Liver (tissue), 9 donors: Measurements from ENCODE around the gene RHO. TPM values are rescaled to one million over a fixed set of nuclear protein-coding genes. Genes with fewer than 3 reads are reported as not detected.
"Not testable (repeated sequence)": the region's sequence is repeated elsewhere in the genome, so short reads cannot be mapped to it uniquely, and the experiment has no call there.

Source experiments
- DNase-seq: peaks from one replicate; pipeline ENCODE4 v3.0.0-alpha.2; 2017; ENCODE audit warnings: low spot score
- H3K27ac ChIP-seq, 2 donors: one replicate each; pipeline ENCODE4 v1.7.0; 2013; ENCODE audit warnings: inconsistent platforms in 2 of 2, low read length in 2 of 2, control low read depth in 1 of 2, low read depth in 1 of 2, mild to moderate bottlenecking in 1 of 2
- H3K27me3 ChIP-seq, 4 donors: one replicate each; pipeline versions ENCODE4 v1.6.1 to v1.7.0; 2013; ENCODE audit warnings: low read length in 3 of 4, inconsistent platforms in 1 of 4, mild to moderate bottlenecking in 1 of 4, moderate library complexity in 1 of 4; ENCODE audit not compliant: control insufficient read depth in 4 of 4, insufficient read depth in 4 of 4
- H3K36me3 ChIP-seq, 4 donors: one replicate each; pipeline versions ENCODE4 v1.6.1 to v1.7.0; 2013; ENCODE audit warnings: low read length in 3 of 4, mild to moderate bottlenecking in 3 of 4, low read depth in 1 of 4, moderate library complexity in 1 of 4; ENCODE audit not compliant: control insufficient read depth in 4 of 4, insufficient read depth in 3 of 4
- H3K4me1 ChIP-seq, 4 donors: one replicate each; pipeline versions ENCODE4 v1.6.1 to v1.7.0; 2013; ENCODE audit warnings: low read length in 3 of 4, mild to moderate bottlenecking in 3 of 4, moderate library complexity in 1 of 4; ENCODE audit not compliant: control insufficient read depth in 4 of 4, insufficient read depth in 4 of 4
- H3K4me3 ChIP-seq, 3 donors: one replicate each; pipeline versions ENCODE4 v1.6.1 to v1.7.0; 2013; ENCODE audit warnings: low read length in 3 of 3, control low read depth in 1 of 3, low read depth in 1 of 3, mild to moderate bottlenecking in 1 of 3
- H3K9ac ChIP-seq, 2 donors: one replicate each; pipeline ENCODE4 v1.7.0; 2013; ENCODE audit warnings: low read length in 2 of 2, mild to moderate bottlenecking in 2 of 2, moderate library complexity in 2 of 2, control low read depth in 1 of 2, low read depth in 1 of 2
- H3K9me3 ChIP-seq, 4 donors: one replicate each; pipeline versions ENCODE4 v1.6.1 to v1.7.0; 2013; ENCODE audit warnings: low read length in 3 of 4; ENCODE audit not compliant: control insufficient read depth in 4 of 4
- FOXA2 ChIP-seq: IDR thresholded peaks from 2 replicates; pipeline ENCODE4 v1.6.1; 2016; ENCODE audit warnings: antibody characterized with exemption
- HNF4A ChIP-seq, 2 donors: conservative IDR thresholded peaks; 2 replicates each; pipeline ENCODE4 v1.6.1; 2016; ENCODE audit warnings: antibody characterized with exemption in 2 of 2, mild to moderate bottlenecking in 2 of 2
- JUND ChIP-seq, 2 donors: IDR thresholded peaks; 2 replicates each; pipeline ENCODE4 v1.6.1; 2016; ENCODE audit warnings: antibody characterized with exemption in 2 of 2
- NR2F2 ChIP-seq: IDR thresholded peaks from 2 replicates; pipeline ENCODE4 v1.6.1; 2016; ENCODE audit warnings: antibody characterized with exemption
- RAD21 ChIP-seq, 2 donors: IDR thresholded peaks; 2 replicates each; pipeline ENCODE4 v1.6.1; 2016; ENCODE audit warnings: antibody characterized with exemption in 2 of 2, mild to moderate bottlenecking in 2 of 2
- RXRA ChIP-seq, 2 donors: IDR thresholded peaks; 2 replicates each; pipeline ENCODE4 v1.6.1; 2017 to 2018; ENCODE audit warnings: antibody characterized with exemption in 2 of 2, mild to moderate bottlenecking in 1 of 2
- SP1 ChIP-seq: IDR thresholded peaks from 2 replicates; pipeline ENCODE4 v1.6.1; 2018; ENCODE audit warnings: antibody characterized with exemption, mild to moderate bottlenecking
- YY1 ChIP-seq: IDR thresholded peaks from 2 replicates; pipeline ENCODE4 v1.6.1; 2016; ENCODE audit warnings: antibody characterized with exemption, mild to moderate bottlenecking
- WGBS: extraction: QIAGEN DNeasy Blood & Tissue Kit; methylation state at CpG from one replicate; pipeline ENCODE4 v1.1.7; 2013; 5-methylcytosine and 5-hydroxymethylcytosine counted together
- polyA plus RNA-seq, 2 donors: library from polyadenylated mRNA; stranded (reverse) in 1 of 2; unstranded in 1 of 2; fragments of 200-250 nt in 1 of 2; fragments of >200 nt in 1 of 2; fragmentation: Nextera tagmentation in 1 of 2; extraction: Ambion mirVana in 1 of 2; gene quantifications; one replicate each; pipeline versions ENCODE4 v1.2.1 to v1.2.3, GENCODE V29; 2013 to 2015
- total RNA-seq, 2 donors: library from RNA; depleted of rRNA; stranded (reverse); fragments of >200 nt; gene quantifications; one replicate each; pipeline ENCODE4 v1.2.3, GENCODE V29; 2014
- donor health status: healthy.
- donor health status: healthy.
- donor health status: healthy.
- donor health status: healthy.
- donor health status: healthy.

RHO gene
- total and polyA plus RNA-seq, 4 donors, result not detected

- H3K27me3 ChIP-seq, DNase-seq, H3K36me3 ChIP-seq, H3K9me3 ChIP-seq, H3K9ac ChIP-seq, H3K4me3 ChIP-seq: not testable (repeated sequence)
- Histone ChIP-seq H3K4me1 (peaks cover 4 to 10% (median 8%) of the 10 kb centered on the region in 4 donors), H3K27ac (peak overlapping the region; percentile 17 to 28)
- WGBS, result 83% methylated on average over 5 of the region's 5 CpGs
- TF ChIP-seq RAD21 (IDR thresholded peaks at IDR 0.05), result peak in 1 of 2 donors; percentile 4
Observed at GRCh38 chr3:129494499-129494898, 33.9 kb upstream of the RHO start.

GRCh38 chr3:129495006-129495639 lies 33.3 kb upstream of the RHO start:
- not testable (repeated sequence) for H3K27me3 ChIP-seq, H3K9me3 ChIP-seq, H3K4me3 ChIP-seq, DNase-seq, H3K36me3 ChIP-seq, H3K9ac ChIP-seq
- Histone ChIP-seq H3K27ac (peak overlapping the region; percentile 17 to 28), H3K4me1 (peaks cover 8 to 15% (median 10%) of the 10 kb centered on the region in 4 donors)
- TF ChIP-seq NR2F2, result peak; percentile 87
- WGBS, result 82% methylated on average over 10 of the region's 10 CpGs

GRCh38 chr3:129497876-129498275 lies 30.6 kb upstream of the RHO start:
- WGBS, result 90% methylated on average over 2 of the region's 2 CpGs
- DNase-seq, H3K4me3 ChIP-seq, H3K27ac ChIP-seq, H3K9me3 ChIP-seq, H3K27me3 ChIP-seq, H3K36me3 ChIP-seq, H3K9ac ChIP-seq: not testable (repeated sequence)
- peaks cover 0 to 13% (median 8%) of the 10 kb centered on the region in 4 donors for H3K4me1 ChIP-seq

- DNase-seq, H3K4me3 ChIP-seq, H3K27me3 ChIP-seq, H3K9ac ChIP-seq, H3K36me3 ChIP-seq, H3K9me3 ChIP-seq: not testable (repeated sequence)
- WGBS, result 65% methylated on average over 8 of the region's 8 CpGs
- Histone ChIP-seq H3K27ac (peak overlapping the region in 1 of 2 donors; percentile 66), H3K4me1 (peaks cover 0 to 13% (median 8%) of the 10 kb centered on the region in 4 donors)
- peak; percentile 37 to 76 for TF ChIP-seq RXRA (IDR thresholded peaks at IDR 0.05)
- TF ChIP-seq FOXA2, result peak; percentile 13
- TF ChIP-seq HNF4A (conservative IDR thresholded peaks at IDR 0.05), result peak; percentile 16 to 61
- TF ChIP-seq JUND (IDR thresholded peaks at IDR 0.05), result peak in 1 of 2 donors; percentile 44
- peak; percentile 34 for TF ChIP-seq YY1
- peak; percentile 63 for TF ChIP-seq SP1
Observed at GRCh38 chr3:129498603-129499488, 29.6 kb upstream of the RHO start.
